Activated CD4-positive, alpha-beta T cell treated with anti-CD3 and anti-CD28 coated beads, Interleukin-2, amount 10 ng/mL, durations not matched to agents 7 days and 5 days (primary cell): Measurements from ENCODE around the gene PRADC1. TPM values are rescaled to one million over a fixed set of nuclear protein-coding genes. Genes with fewer than 3 reads are reported as not detected.

Source experiments
- CTCF ChIA-PET: fragments of 350-600 bp; sonication (Branson Sonifier 250); formaldehyde crosslinking; loops from one replicate; lab custom pipeline; 2021; ENCODE audit warnings: antibody characterized with exemption; lab: Charles Lee
- POLR2A ChIA-PET: fragments of 350-600 bp; sonication (Branson Sonifier 250); formaldehyde crosslinking; loops from one replicate; lab custom pipeline; 2021; ENCODE audit warnings: antibody characterized with exemption; lab: Charles Lee
- DNase-seq: peaks from one replicate; pipeline ENCODE4 v3.0.0-alpha.2; 2020
- H3K27ac Mint-ChIP-seq: one replicate; pipeline ENCODE4 v1.8.0; 2021; ENCODE audit warnings: mild to moderate bottlenecking, moderate library complexity, mixed read lengths
- H3K27me3 Mint-ChIP-seq: one replicate; pipeline ENCODE4 v1.8.0; 2021; ENCODE audit warnings: mixed read lengths
- H3K36me3 Mint-ChIP-seq: one replicate; pipeline ENCODE4 v1.8.0; 2021; ENCODE audit warnings: low read depth, mixed read lengths
- H3K4me1 Mint-ChIP-seq: one replicate; pipeline ENCODE4 v1.8.0; 2021; ENCODE audit warnings: mixed read lengths
- H3K4me3 Mint-ChIP-seq: one replicate; pipeline ENCODE4 v1.8.0; 2021; ENCODE audit warnings: mild to moderate bottlenecking, moderate library complexity, mixed read lengths
- H3K9me3 Mint-ChIP-seq: one replicate; pipeline ENCODE4 v1.8.0; 2021; ENCODE audit warnings: mixed read lengths
- total RNA-seq, 2 experiments: library from RNA; stranded (reverse); gene quantifications; one replicate each; pipeline ENCODE4 v1.2.3, GENCODE V29; 2021

The PRADC1 gene
- total RNA-seq, 2 experiments from 2014 or later: 12.5 to 13.7 TPM

GRCh38 chr2:73243884-73244570 lies 11.0 kb upstream of the PRADC1 start:
- H3K27me3 Mint-ChIP-seq: no peaks in the 10 kb centered on the region
- ChIA-PET CTCF (interaction anchor here (0.9 to 3.9 kb wide), 4 partner anchors 8 to 46 kb away, joined by 3 to 17 read pairs (median 6); partner anchors contain the start of genes CCT7 and PRADC1), POLR2A (no interaction called here)
- no peak for DNase-seq
- peaks cover 11% of the 10 kb centered on the region for H3K4me1 Mint-ChIP-seq
- no peaks in the 10 kb centered on the region for H3K9me3 Mint-ChIP-seq
- H3K36me3 Mint-ChIP-seq: peaks cover 54% of the 10 kb centered on the region
- H3K27ac Mint-ChIP-seq: peak overlapping the region; percentile 2
- no peak overlapping the region for H3K4me3 Mint-ChIP-seq

GRCh38 chr2:73239776-73240175 lies 6.7 kb upstream of the PRADC1 start:
- no peak overlapping the region for H3K27ac Mint-ChIP-seq
- H3K27me3 Mint-ChIP-seq: no peaks in the 10 kb centered on the region
- ChIA-PET POLR2A (no interaction called here), CTCF (interaction anchor here (1.0 kb wide), 1 partner anchor 9 kb away, joined by 3 read pairs; no protein-coding TSS in a partner anchor)
- H3K4me3 Mint-ChIP-seq: no peak overlapping the region
- H3K36me3 Mint-ChIP-seq: peaks cover 35% of the 10 kb centered on the region
- peaks cover 46% of the 10 kb centered on the region for H3K4me1 Mint-ChIP-seq
- no peak for DNase-seq
- no peaks in the 10 kb centered on the region for H3K9me3 Mint-ChIP-seq

DNA sequence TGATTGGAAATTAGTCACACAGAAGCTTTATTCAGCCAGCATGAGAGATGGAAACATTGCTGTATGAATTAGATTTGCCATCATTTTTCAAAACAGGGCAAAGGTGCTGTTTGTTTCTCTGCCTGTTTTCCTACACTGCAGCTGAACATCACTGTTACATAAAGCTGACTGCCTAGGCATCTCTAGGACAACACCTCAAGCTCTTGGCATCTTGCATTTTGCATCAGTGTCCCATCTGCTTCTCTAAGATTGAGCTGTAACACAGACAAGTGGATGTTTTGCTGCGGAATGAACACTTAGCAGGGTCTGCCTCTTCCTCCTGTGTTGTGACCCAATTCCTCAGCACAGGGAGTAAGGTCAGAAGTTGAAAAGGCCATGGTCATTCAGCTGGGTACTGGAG lies 5.9 kb upstream of the PRADC1 start:
- H3K36me3 Mint-ChIP-seq: peaks cover 27% of the 10 kb centered on the region
- DNase-seq: no peak
- no peaks in the 10 kb centered on the region for H3K27me3 Mint-ChIP-seq
- ChIA-PET POLR2A (no interaction called here), CTCF (interaction anchor here (1.0 to 1.5 kb wide), 2 partner anchors 8 kb away, joined by 3 to 4 read pairs; no protein-coding TSS in a partner anchor)
- H3K4me3 Mint-ChIP-seq: no peak overlapping the region
- H3K4me1 Mint-ChIP-seq: peaks cover 44% of the 10 kb centered on the region
- H3K27ac Mint-ChIP-seq: peak overlapping the region; percentile 46
- no peaks in the 10 kb centered on the region for H3K9me3 Mint-ChIP-seq

DNA sequence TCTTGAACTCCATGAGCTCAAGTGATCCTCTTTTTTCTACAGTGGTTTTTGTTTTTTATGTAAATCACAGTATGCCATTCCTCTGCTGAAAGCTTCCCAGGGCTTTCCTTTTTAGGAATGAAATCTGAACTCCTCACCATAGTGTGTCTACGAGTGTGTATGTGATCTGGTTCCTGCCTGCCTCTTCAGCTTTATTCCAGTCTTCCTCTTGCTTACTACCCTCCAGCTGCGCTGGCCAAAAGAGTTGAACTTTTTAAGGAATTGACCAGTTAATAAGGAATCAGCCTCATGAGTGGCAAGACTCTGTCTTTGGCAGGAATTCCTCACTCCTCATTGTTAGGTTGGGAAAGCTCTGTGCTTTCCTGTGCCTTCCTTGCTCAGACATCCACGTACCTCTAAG lies 5.1 kb upstream of the PRADC1 start:
- H3K36me3 Mint-ChIP-seq: peaks cover 22% of the 10 kb centered on the region
- H3K4me3 Mint-ChIP-seq: no peak overlapping the region
- no peak overlapping the region for H3K27ac Mint-ChIP-seq
- no peak for DNase-seq
- ChIA-PET POLR2A (no interaction called here), CTCF (interaction anchor here (1.5 kb wide), 1 partner anchor 9 kb away, joined by 4 read pairs; no protein-coding TSS in a partner anchor)
- H3K9me3 Mint-ChIP-seq: no peaks in the 10 kb centered on the region
- H3K27me3 Mint-ChIP-seq: no peaks in the 10 kb centered on the region
- peaks cover 41% of the 10 kb centered on the region for H3K4me1 Mint-ChIP-seq

DNA sequence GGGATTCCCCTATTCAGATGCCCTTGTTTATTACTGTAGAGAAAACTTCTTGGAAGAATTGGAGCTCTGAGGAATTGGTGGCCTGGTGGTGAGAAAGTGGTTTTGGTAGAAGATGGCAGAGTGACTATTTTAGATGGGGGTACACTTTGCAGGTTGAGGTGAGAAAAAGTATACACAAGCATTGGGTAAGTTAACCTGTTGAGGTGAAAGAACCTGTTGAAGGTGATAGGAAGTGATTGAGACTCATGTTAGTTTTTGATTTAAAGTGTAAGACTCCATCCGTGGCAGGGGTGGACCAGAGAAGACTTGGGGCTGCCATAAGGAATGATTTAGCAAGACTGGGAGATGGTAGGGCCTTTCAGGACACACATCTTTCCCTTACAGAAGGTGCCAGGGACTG lies 4.1 kb upstream of the PRADC1 start:
- no peak overlapping the region for H3K4me3 Mint-ChIP-seq
- CTCF ChIA-PET: interaction anchor here (1.2 to 2.3 kb wide), 6 partner anchors 8 to 60 kb away, joined by 3 to 8 read pairs (median 4); no protein-coding TSS in a partner anchor
- POLR2A ChIA-PET: no interaction called here
- H3K4me1 Mint-ChIP-seq: peaks cover 44% of the 10 kb centered on the region
- H3K27me3 Mint-ChIP-seq: no peaks in the 10 kb centered on the region
- H3K36me3 Mint-ChIP-seq: peaks cover 19% of the 10 kb centered on the region
- peak overlapping the region; percentile 55 for H3K27ac Mint-ChIP-seq
- no peak for DNase-seq
- no peaks in the 10 kb centered on the region for H3K9me3 Mint-ChIP-seq

DNA sequence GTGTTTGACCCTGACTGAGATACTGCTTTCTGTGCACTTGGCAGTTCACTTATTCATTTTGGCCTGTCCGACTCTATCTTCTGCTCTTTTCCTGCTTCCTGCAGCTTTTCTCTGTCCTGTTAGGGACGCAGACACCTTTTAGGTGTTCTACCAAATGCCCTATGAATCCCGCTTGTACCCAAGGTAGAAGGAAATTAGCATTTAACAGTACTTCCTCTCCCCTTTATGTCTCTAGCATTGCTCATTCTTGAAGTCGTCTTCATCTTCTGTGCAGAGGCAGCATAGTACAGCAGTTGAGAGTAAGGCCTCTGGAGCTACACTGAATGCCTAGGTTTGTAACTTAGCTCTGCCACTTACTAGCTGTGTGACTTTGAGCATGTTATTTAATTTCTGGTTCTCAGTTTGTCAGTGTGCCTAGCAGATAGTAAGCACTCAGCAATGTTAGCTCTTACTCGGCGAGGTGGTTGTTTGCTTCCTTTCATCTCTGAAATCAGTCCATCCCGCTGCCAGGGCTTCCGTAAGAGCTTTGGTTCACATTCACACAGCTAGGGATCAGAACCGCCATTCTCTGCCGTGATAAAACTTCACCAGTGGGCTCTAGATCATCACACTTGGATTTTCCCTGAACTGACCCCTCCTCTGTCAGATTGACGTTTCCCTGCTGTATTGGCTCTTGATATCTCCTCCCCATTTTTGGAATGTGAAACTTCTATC lies 2.4 kb upstream of the PRADC1 start:
- H3K9me3 Mint-ChIP-seq: no peaks in the 10 kb centered on the region
- peak overlapping the region; percentile 89 for H3K4me3 Mint-ChIP-seq
- no peaks in the 10 kb centered on the region for H3K27me3 Mint-ChIP-seq
- no peak for DNase-seq
- peaks cover 47% of the 10 kb centered on the region for H3K4me1 Mint-ChIP-seq
- peak overlapping the region; percentile 93 for H3K27ac Mint-ChIP-seq
- ChIA-PET CTCF (interaction anchor here (0.6 to 2.3 kb wide), 8 partner anchors 10 to 58 kb away, joined by 3 to 8 read pairs (median 4); no protein-coding TSS in a partner anchor), POLR2A (no interaction called here)
- H3K36me3 Mint-ChIP-seq: peaks cover 19% of the 10 kb centered on the region

GRCh38 chr2:73233932-73234832 lies 1.1 kb upstream of the PRADC1 start, which contains the start of gene CCT7:
TSS of gene CCT7 (plus strand) at chr2:73234308. CDS start at chr2:73234379, 71 bp downstream.
- DNase-seq: peak; percentile 92
- Mint-ChIP-seq H3K4me3 (peak within 1 kb of the TSS; percentile 89), H3K36me3 (peaks cover 12% of the 10 kb centered on the region), H3K27ac (peak within 1 kb of the TSS; percentile 93), H3K4me1 (peaks cover 45% of the 10 kb centered on the region), H3K9me3 (no peaks in the 10 kb centered on the region), H3K27me3 (no peaks in the 10 kb centered on the region)
- ChIA-PET CTCF (interaction anchor here (0.6 to 9.1 kb wide), 10 partner anchors 9 to 399 kb away, joined by 3 to 45 read pairs (median 4); partner anchors contain the start of gene SMYD5), POLR2A (interaction anchor here (0.6 to 1.0 kb wide), 2 partner anchors 19 to 22 kb away, joined by 3 to 4 read pairs; no protein-coding TSS in a partner anchor)

GRCh38 chr2:73232403-73233153 lies 461 bp downstream of the PRADC1 start:
- H3K9me3 Mint-ChIP-seq: no peaks in the 10 kb centered on the region
- H3K27ac Mint-ChIP-seq: peak overlapping the region; percentile 93
- no peaks in the 10 kb centered on the region for H3K27me3 Mint-ChIP-seq
- H3K36me3 Mint-ChIP-seq: peaks cover 12% of the 10 kb centered on the region
- H3K4me1 Mint-ChIP-seq: peaks cover 33% of the 10 kb centered on the region
- ChIA-PET CTCF (interaction anchor here (0.5 to 9.1 kb wide), 10 partner anchors 9 to 766 kb away, joined by 3 to 45 read pairs (median 4); partner anchors contain the start of gene SMYD5), POLR2A (interaction anchor here (1.0 kb wide), 1 partner anchor 153 kb away, joined by 4 read pairs; the partner anchor contains the start of gene ALMS1)
- H3K4me3 Mint-ChIP-seq: peak overlapping the region; percentile 89
- peak; percentile 31 for DNase-seq

DNA sequence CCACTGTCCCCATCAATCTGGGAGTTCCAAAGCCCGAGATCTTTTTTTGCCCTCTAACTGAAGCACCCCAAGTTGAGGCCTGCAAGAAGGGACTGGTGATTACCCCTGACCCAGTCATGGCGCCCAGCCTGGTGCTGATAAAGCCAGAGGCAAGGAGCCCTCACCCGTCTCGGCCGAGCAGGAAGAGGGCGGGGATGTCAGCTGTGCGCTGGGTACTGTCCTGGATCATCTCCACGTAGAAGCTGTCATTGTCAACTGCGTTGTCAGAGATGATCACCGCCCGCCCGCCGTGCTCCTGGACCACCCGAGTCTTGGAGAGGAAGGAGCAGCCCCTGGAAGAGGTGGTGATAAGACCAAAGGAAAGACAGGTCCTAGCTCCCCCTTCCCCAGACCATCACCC lies 4.4 kb downstream of the PRADC1 start:
- ChIA-PET CTCF (interaction anchor here (2.2 to 9.1 kb wide), 2 partner anchors 11 to 16 kb away, joined by 7 to 45 read pairs; partner anchors contain the start of gene SMYD5), POLR2A (no interaction called here)
- Mint-ChIP-seq H3K27me3 (no peaks in the 10 kb centered on the region), H3K27ac (no peak overlapping the region), H3K36me3 (no peaks in the 10 kb centered on the region), H3K4me1 (peaks cover 18% of the 10 kb centered on the region), H3K9me3 (no peaks in the 10 kb centered on the region), H3K4me3 (no peak overlapping the region)
- no peak for DNase-seq

DNA sequence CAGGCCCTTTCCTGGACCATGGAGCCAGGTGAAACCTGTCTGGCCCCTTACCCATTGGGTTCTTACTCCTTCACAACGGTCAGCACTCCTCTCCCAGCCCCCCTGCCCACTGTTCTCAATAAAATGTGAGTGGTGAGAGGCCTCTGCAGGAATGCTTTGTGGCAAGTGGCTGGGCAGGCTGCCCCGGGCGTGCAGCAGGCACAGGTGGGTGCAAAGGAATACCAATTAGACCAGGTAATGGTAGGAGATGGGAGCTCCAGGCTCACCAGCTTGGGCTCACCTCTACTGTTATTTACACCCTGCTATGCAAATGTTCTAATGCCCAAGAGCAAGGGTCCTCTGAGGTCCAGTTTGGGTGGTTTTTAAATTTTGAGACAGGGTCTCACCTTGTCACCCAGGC lies 6.0 kb downstream of the PRADC1 start:
- ChIA-PET POLR2A (no interaction called here), CTCF (interaction anchor here (0.9 to 9.1 kb wide), 3 partner anchors 10 to 15 kb away, joined by 3 to 45 read pairs (median 7); partner anchors contain the start of gene SMYD5)
- no peak for DNase-seq
- no peak overlapping the region for H3K4me3 Mint-ChIP-seq
- peaks cover 1% of the 10 kb centered on the region for H3K36me3 Mint-ChIP-seq
- H3K27ac Mint-ChIP-seq: no peak overlapping the region
- H3K4me1 Mint-ChIP-seq: peaks cover 12% of the 10 kb centered on the region
- no peaks in the 10 kb centered on the region for H3K9me3 Mint-ChIP-seq
- no peaks in the 10 kb centered on the region for H3K27me3 Mint-ChIP-seq
